Trophoblast cell (in vitro differentiated cells and primary cell): ENCODE measurements around the gene CHCHD6.

Experiments
- DNase-seq, 2 donors: peaks; one replicate each; pipeline ENCODE4 v3.0.0-alpha.2; 2016
- H2AFZ ChIP-seq: 2 replicates; pipeline ENCODE4 v1.6.1; 2013; ENCODE audit warnings: low read length, moderate library complexity, mild to moderate bottlenecking; ENCODE audit not compliant: insufficient read depth, poor library complexity
- H2AK5ac ChIP-seq: 2 replicates; pipeline ENCODE4 v1.6.1; 2013; ENCODE audit warnings: mild to moderate bottlenecking, low read length
- H2BK120ac ChIP-seq: 2 replicates; pipeline ENCODE4 v1.6.1; 2013; ENCODE audit warnings: low read length, mild to moderate bottlenecking, moderate library complexity; ENCODE audit not compliant: insufficient read depth, poor library complexity
- H2BK12ac ChIP-seq: 2 replicates; pipeline ENCODE4 v1.6.1; 2013; ENCODE audit warnings: mild to moderate bottlenecking, low read length, moderate library complexity
- H2BK5ac ChIP-seq: 2 replicates; pipeline ENCODE4 v1.6.1; 2013; ENCODE audit warnings: low read length, low read depth, moderate library complexity, mild to moderate bottlenecking; ENCODE audit not compliant: poor library complexity
- H3K14ac ChIP-seq: 2 replicates; pipeline ENCODE4 v1.6.1; 2013; ENCODE audit warnings: mild to moderate bottlenecking, low read length
- H3K18ac ChIP-seq: 2 replicates; pipeline ENCODE4 v1.6.1; 2013; ENCODE audit warnings: mild to moderate bottlenecking, low read length
- H3K23ac ChIP-seq: 2 replicates; pipeline ENCODE4 v1.6.1; 2013; ENCODE audit warnings: low read length
- H3K27ac ChIP-seq: 2 replicates; pipeline ENCODE4 v1.5.1; 2013; ENCODE audit warnings: low read depth, mild to moderate bottlenecking, inconsistent platforms, low read length, moderate library complexity
- H3K27me3 ChIP-seq: 2 replicates; pipeline ENCODE4 v1.6.1; 2013; ENCODE audit warnings: inconsistent platforms, mild to moderate bottlenecking, low read length, moderate library complexity; ENCODE audit not compliant: insufficient read depth
- H3K36me3 ChIP-seq, 2 experiments: 1 replicate in 1 of 2; 2 replicates in 1 of 2; pipeline ENCODE4 v1.6.1; 2013; ENCODE audit warnings: low read length in 2 of 2, mild to moderate bottlenecking in 2 of 2, moderate library complexity in 1 of 2; ENCODE audit not compliant: insufficient read depth in 2 of 2, control insufficient read depth in 1 of 2
- H3K4ac ChIP-seq: 2 replicates; pipeline ENCODE4 v1.6.1; 2013; ENCODE audit warnings: low read depth, mild to moderate bottlenecking, low read length, moderate library complexity
- H3K4me1 ChIP-seq, 2 experiments: 1 replicate in 1 of 2; 2 replicates in 1 of 2; pipeline ENCODE4 v1.6.1; 2013; ENCODE audit warnings: low read length in 2 of 2, mild to moderate bottlenecking in 2 of 2, moderate library complexity in 1 of 2; ENCODE audit not compliant: insufficient read depth in 2 of 2, control insufficient read depth in 1 of 2
- H3K4me2 ChIP-seq: 2 replicates; pipeline ENCODE4 v1.6.1; 2013; ENCODE audit warnings: inconsistent platforms, mild to moderate bottlenecking, low read length, moderate library complexity
- H3K4me3 ChIP-seq: 2 replicates; pipeline ENCODE4 v1.5.1; 2013; ENCODE audit warnings: mild to moderate bottlenecking, low read depth, low read length, inconsistent platforms
- H3K79me1 ChIP-seq: one replicate; pipeline ENCODE4 v1.6.1; 2013; ENCODE audit warnings: low read length
- H3K79me2 ChIP-seq: 2 replicates; pipeline ENCODE4 v1.6.1; 2013; ENCODE audit warnings: low read length, mild to moderate bottlenecking; ENCODE audit not compliant: control insufficient read depth, insufficient read depth, poor library complexity
- H3K9ac ChIP-seq: 2 replicates; pipeline ENCODE4 v1.6.1; 2013; ENCODE audit warnings: mild to moderate bottlenecking, low read length
- H3K9me3 ChIP-seq: 2 replicates; pipeline ENCODE4 v1.6.1; 2013; ENCODE audit warnings: low read depth, mild to moderate bottlenecking, control low read depth, inconsistent platforms, low read length; ENCODE audit not compliant: insufficient read depth
- H4K12ac ChIP-seq: 2 replicates; pipeline ENCODE4 v1.6.1; 2013; ENCODE audit warnings: low read depth, mild to moderate bottlenecking, low read length, moderate library complexity
- H4K8ac ChIP-seq: 2 replicates; pipeline ENCODE4 v1.6.1; 2013; ENCODE audit warnings: low read depth, mild to moderate bottlenecking, low read length, moderate library complexity
- H4K91ac ChIP-seq: one replicate; pipeline ENCODE4 v1.6.1; 2013; ENCODE audit warnings: low read depth, mild to moderate bottlenecking, low read length, moderate library complexity
- WGBS: extraction: QIAGEN DNeasy Blood & Tissue Kit; methylation state at CpG from one replicate; pipeline ENCODE4 v1.1.7; 2013; ENCODE audit warnings: missing lambda C conversion rate; ENCODE audit not compliant: insufficient read length, insufficient coverage; ENCODE audit errors: extremely low coverage; 5-methylcytosine and 5-hydroxymethylcytosine counted together

Gene CHCHD6

DNA sequence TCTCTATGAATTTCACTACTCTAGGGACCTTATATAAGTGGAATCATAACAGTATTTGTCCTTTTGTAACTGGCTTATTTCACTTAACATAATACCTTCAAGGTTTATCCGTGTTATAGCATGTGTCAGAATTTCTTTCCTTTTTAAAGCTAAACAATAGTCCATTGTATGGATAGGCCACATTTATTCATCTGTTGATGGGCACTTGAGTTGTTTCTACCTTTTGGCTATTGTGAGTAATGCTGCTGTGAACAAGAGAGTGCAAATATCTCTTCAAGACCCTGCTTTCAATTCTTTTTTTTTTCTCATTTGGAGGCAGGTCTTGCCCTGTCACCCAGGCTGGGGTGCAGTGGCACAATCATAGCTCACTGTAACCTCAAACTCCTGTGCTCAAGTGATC, 56.5 kb downstream of the CHCHD6 start:
- H3K9me3 ChIP-seq, result no peaks in the 10 kb centered on the region
- no peak for DNase-seq
- H2BK5ac ChIP-seq, result no peak overlapping the region
- no peak overlapping the region for H3K27ac ChIP-seq
- no peak overlapping the region for H3K14ac ChIP-seq
- no peak overlapping the region for H2BK120ac ChIP-seq
- no peak overlapping the region for H4K8ac ChIP-seq
- H3K79me2 ChIP-seq, result no peaks in the 10 kb centered on the region
- WGBS, result no CpG with 5 or more reads among the region's 1 CpG
- no peak overlapping the region for H3K4me3 ChIP-seq
- no peak overlapping the region for H3K18ac ChIP-seq
- no peak overlapping the region for H4K91ac ChIP-seq
- H2BK12ac ChIP-seq, result no peak overlapping the region
- H3K27me3 ChIP-seq, result no peaks in the 10 kb centered on the region
- no peak overlapping the region for H3K9ac ChIP-seq
- H3K23ac ChIP-seq, result no peak overlapping the region
- no peak overlapping the region for H3K4ac ChIP-seq
- H4K12ac ChIP-seq, result no peak overlapping the region
- no peak overlapping the region for H2AK5ac ChIP-seq
- no peaks in the 10 kb centered on the region for H3K4me1 ChIP-seq
- no peak overlapping the region for H2AFZ ChIP-seq
- H3K79me1 ChIP-seq, result no peaks in the 10 kb centered on the region
- H3K4me2 ChIP-seq, result no peak overlapping the region
- no peaks in the 10 kb centered on the region for H3K36me3 ChIP-seq

DNA sequence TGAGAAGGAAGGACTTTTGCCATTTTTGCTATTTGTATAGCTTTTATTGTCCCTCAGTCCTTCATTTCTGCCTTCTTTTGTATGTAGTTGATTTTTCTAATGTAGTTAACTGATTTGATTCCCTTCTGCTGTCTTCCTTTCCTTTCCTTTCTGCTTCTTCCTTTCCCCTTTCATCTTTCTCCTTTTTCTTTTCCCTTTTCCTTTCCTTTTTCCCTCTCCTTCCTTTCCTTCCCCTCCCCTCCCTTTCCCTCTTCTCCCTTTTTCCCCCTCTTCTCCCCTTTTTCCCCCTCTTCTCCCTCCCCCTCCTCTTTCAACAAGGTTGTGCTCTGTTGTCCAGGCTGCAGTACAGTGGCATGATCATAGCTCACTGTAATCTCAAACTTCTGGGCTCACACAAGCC, 59.0 kb downstream of the CHCHD6 start:
- no peak overlapping the region for H2AK5ac ChIP-seq
- no peak overlapping the region for H3K14ac ChIP-seq
- no peak overlapping the region for H4K91ac ChIP-seq
- H2BK120ac ChIP-seq, result no peak overlapping the region
- H4K8ac ChIP-seq, result no peak overlapping the region
- H3K4me2 ChIP-seq, result no peak overlapping the region
- no peaks in the 10 kb centered on the region for H3K9me3 ChIP-seq
- no peaks in the 10 kb centered on the region for H3K36me3 ChIP-seq
- no peaks in the 10 kb centered on the region for H3K79me1 ChIP-seq
- H3K9ac ChIP-seq, result no peak overlapping the region
- H3K23ac ChIP-seq, result no peak overlapping the region
- H3K79me2 ChIP-seq, result no peaks in the 10 kb centered on the region
- no peak overlapping the region for H2BK12ac ChIP-seq
- no peak overlapping the region for H3K18ac ChIP-seq
- H3K4me1 ChIP-seq, result no peaks in the 10 kb centered on the region
- DNase-seq, result no peak
- no peak overlapping the region for H3K4ac ChIP-seq
- no peak overlapping the region for H4K12ac ChIP-seq
- no peak overlapping the region for H3K27ac ChIP-seq
- no peak overlapping the region for H2AFZ ChIP-seq
- no peak overlapping the region for H2BK5ac ChIP-seq
- no peaks in the 10 kb centered on the region for H3K27me3 ChIP-seq
- no peak overlapping the region for H3K4me3 ChIP-seq

- Histone ChIP-seq H3K36me3 (no peaks in the 10 kb centered on the region), H4K12ac (no peak overlapping the region), H3K79me2 (no peaks in the 10 kb centered on the region), H3K27ac (no peak overlapping the region), H2AK5ac (no peak overlapping the region), H2AFZ (no peak overlapping the region), H3K23ac (no peak overlapping the region), H3K4me2 (no peak overlapping the region), H3K18ac (no peak overlapping the region), H3K14ac (no peak overlapping the region), H3K4me1 (no peaks in the 10 kb centered on the region), H3K79me1 (no peaks in the 10 kb centered on the region), H3K9ac (no peak overlapping the region), H4K8ac (no peak overlapping the region), H2BK5ac (no peak overlapping the region), H3K27me3 (no peaks in the 10 kb centered on the region), H2BK120ac (no peak overlapping the region), H2BK12ac (no peak overlapping the region), H3K4me3 (no peak overlapping the region), H3K9me3 (no peaks in the 10 kb centered on the region), H3K4ac (no peak overlapping the region), H4K91ac (no peak overlapping the region)
- WGBS, result no CpG with 5 or more reads among the region's 17 CpGs
- no peak for DNase-seq
These were observed 61.4 kb downstream of the CHCHD6 start for GRCh38 chr3:126765187-126766069.

DNA sequence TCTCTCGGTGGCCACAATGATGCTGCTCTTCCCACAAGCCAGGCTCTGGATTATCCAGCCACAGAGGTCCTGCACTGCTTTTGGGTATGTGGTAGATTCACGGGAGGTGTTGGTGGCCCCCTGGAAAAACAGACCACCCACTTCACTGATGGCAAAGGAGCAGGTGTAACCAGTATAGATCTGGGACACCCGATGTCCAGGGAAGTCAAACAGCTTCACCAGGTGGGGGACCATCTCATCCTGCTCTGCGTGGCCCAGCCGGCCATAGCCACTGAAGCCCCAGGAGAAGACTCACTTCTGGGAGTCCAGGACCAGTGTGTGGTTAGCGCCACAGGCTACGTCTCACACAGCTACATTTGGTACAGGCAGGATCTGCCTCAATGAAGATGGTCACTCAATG, 62.6 kb downstream of the CHCHD6 start:
- H4K8ac ChIP-seq, result no peak overlapping the region
- DNase-seq, result no peak
- H3K9ac ChIP-seq, result no peak overlapping the region
- H3K79me2 ChIP-seq, result no peaks in the 10 kb centered on the region
- no peaks in the 10 kb centered on the region for H3K4me1 ChIP-seq
- H2BK5ac ChIP-seq, result no peak overlapping the region
- WGBS, result no CpG with 5 or more reads among the region's 7 CpGs
- H3K27ac ChIP-seq, result no peak overlapping the region
- H3K14ac ChIP-seq, result no peak overlapping the region
- no peak overlapping the region for H2AFZ ChIP-seq
- H3K4me3 ChIP-seq, result no peak overlapping the region
- no peaks in the 10 kb centered on the region for H3K9me3 ChIP-seq
- no peaks in the 10 kb centered on the region for H3K27me3 ChIP-seq
- H2AK5ac ChIP-seq, result no peak overlapping the region
- no peak overlapping the region for H2BK120ac ChIP-seq
- no peak overlapping the region for H3K4me2 ChIP-seq
- H3K4ac ChIP-seq, result no peak overlapping the region
- no peak overlapping the region for H4K91ac ChIP-seq
- H3K36me3 ChIP-seq, result no peaks in the 10 kb centered on the region
- H3K18ac ChIP-seq, result no peak overlapping the region
- H4K12ac ChIP-seq, result no peak overlapping the region
- no peak overlapping the region for H3K23ac ChIP-seq
- no peaks in the 10 kb centered on the region for H3K79me1 ChIP-seq
- no peak overlapping the region for H2BK12ac ChIP-seq
